ENCODE measurements around the gene AANAT. TPM values are rescaled to one million over a fixed set of nuclear protein-coding genes. Genes with fewer than 3 reads are reported as not detected.

Gene AANAT
- total and polyA plus RNA-seq, 3 experiments from 2014 or later = not detected

DNA sequence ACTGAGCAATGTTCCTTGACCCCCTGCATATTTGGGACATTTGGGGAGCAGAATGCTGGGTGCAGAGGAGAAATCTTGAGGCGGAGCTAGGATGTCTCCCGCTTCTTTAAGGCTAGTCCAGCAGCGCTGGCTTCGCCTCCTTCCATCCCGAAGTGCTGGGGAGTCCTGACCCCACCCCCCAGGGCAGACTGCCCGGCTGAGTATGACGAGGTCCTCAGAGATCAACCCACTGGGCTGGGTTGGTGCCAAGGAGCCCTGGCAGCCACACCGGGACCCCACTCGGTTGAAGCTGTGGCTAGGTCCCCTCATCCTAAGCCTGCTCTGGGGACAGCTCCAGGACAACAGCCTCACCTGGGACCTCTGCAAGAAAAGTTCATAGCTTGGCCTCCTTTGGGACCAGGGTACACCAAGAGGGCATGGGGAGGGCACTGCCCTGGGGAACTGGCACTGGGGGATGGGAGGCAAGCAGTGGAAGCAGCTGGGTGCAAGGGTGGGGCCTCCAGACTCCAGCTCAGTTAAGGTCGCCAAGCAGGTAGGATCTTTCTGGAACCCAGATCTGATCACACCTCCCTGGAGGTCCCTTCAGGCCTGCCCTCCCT lies 22.8 kb downstream of the AANAT start:
- H3K27ac Mint-ChIP-seq = peak overlapping the region in 6 of 8 donors; percentile 47 to 99 (median 70)
- ChIA-PET POLR2A (interaction anchor here (1.6 kb wide), 1 partner anchor 12 kb away, joined by 5 read pairs; no protein-coding TSS in a partner anchor), CTCF (interaction anchor here (1.0 to 1.7 kb wide), 5 partner anchors 8 to 82 kb away, joined by 3 to 7 read pairs (median 5); no protein-coding TSS in a partner anchor)
- H3K27me3 ChIP-seq (ENCODE audit: insufficient read depth, low read length, poor library complexity, severe bottlenecking) = no peaks in the 10 kb centered on the region
- H3K9me3 Mint-ChIP-seq = peaks cover 0 to 2% (median 0%) of the 10 kb centered on the region in 5 donors
- H3K4me1 ChIP-seq (ENCODE audit: insufficient read depth, low read length) = peaks cover 31% of the 10 kb centered on the region
- no peaks in the 10 kb centered on the region for H3K27me3 Mint-ChIP-seq
- no peak for DNase-seq
- H3K36me3 Mint-ChIP-seq = peaks cover 0 to 14% (median 0%) of the 10 kb centered on the region in 3 donors
- H3K4me3 ChIP-seq (ENCODE audit: low read length) = no peak overlapping the region
- H3K4me1 Mint-ChIP-seq = peaks cover 39 to 66% (median 40%) of the 10 kb centered on the region in 3 donors
- no peak overlapping the region for H3K27ac ChIP-seq (ENCODE audit: low read depth, low read length)
- no peaks in the 10 kb centered on the region for H3K9me3 ChIP-seq (ENCODE audit: low read length)
- no peaks in the 10 kb centered on the region for H3K36me3 ChIP-seq (ENCODE audit: insufficient read depth, low read length)
- H3K4me3 Mint-ChIP-seq = no peak overlapping the region

DNA sequence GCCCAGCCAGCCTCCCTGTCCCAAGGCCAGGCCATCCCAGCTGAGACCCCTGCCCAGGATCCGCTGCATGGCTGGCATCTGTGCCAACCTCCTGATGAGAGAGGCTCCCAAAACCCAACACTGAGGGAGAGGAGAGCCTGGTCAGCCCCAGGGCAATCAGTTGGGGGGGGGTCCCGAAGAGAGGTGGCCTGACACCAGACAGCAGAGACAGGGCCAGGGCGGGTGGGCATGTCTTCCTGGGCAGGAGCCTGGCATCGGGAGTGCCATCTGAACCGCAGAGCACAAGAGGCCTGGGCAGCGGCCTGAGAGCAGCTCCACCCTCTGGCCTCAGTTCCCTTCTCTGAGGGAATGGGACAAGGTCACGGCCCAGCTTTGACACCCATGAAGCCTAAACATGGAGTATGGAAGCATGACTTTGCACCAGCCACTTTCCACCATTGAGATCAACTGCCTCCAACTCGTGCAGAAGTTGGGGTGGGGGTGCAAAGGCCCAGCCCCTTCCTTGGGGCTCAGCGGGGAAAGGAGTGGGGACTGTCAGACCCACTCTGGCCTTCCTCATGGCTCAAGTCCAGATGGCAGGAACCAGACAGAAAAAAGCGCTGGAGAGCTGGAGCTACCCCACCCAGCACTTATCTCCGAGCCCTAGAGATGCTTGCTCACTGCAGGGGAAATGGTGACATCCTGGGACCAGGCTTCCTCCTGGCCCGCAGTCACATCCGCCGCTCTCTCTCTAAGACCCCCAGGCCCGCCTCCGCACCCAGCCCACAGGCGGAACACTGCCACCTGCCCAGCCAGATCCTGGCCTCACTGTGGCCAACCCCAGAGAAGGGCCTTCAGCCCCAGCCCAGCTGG lies 24.1 kb downstream of the AANAT start:
- peak in 1 of 5 donors; percentile 26 for DNase-seq
- Mint-ChIP-seq H3K4me1 (peaks cover 45 to 75% (median 47%) of the 10 kb centered on the region in 3 donors), H3K9me3 (peaks cover 0 to 2% (median 0%) of the 10 kb centered on the region in 5 donors), H3K36me3 (peaks cover 0 to 14% (median 0%) of the 10 kb centered on the region in 3 donors), H3K27ac (peak overlapping the region; percentile 63 to 99 (median 98)), H3K27me3 (no peaks in the 10 kb centered on the region), H3K4me3 (peak overlapping the region; percentile 78 to 91 (median 87))
- H3K9me3 ChIP-seq (ENCODE audit: low read length) = no peaks in the 10 kb centered on the region
- POLR2A ChIA-PET = interaction anchor here (1.6 to 2.3 kb wide), 2 partner anchors 10 kb away, joined by 5 to 9 read pairs; partner anchors contain the start of gene RHBDF2
- peaks cover 31% of the 10 kb centered on the region for H3K4me1 ChIP-seq (ENCODE audit: insufficient read depth, low read length)
- no peaks in the 10 kb centered on the region for H3K36me3 ChIP-seq (ENCODE audit: insufficient read depth, low read length)
- H3K27ac ChIP-seq (ENCODE audit: low read depth, low read length) = no peak overlapping the region
- H3K27me3 ChIP-seq (ENCODE audit: insufficient read depth, low read length, poor library complexity, severe bottlenecking) = no peaks in the 10 kb centered on the region
- CTCF ChIA-PET = interaction anchor here (0.9 to 1.7 kb wide), 5 partner anchors 9 to 124 kb away, joined by 3 to 5 read pairs (median 3); no protein-coding TSS in a partner anchor
- H3K4me3 ChIP-seq (ENCODE audit: low read length) = no peak overlapping the region

DNA sequence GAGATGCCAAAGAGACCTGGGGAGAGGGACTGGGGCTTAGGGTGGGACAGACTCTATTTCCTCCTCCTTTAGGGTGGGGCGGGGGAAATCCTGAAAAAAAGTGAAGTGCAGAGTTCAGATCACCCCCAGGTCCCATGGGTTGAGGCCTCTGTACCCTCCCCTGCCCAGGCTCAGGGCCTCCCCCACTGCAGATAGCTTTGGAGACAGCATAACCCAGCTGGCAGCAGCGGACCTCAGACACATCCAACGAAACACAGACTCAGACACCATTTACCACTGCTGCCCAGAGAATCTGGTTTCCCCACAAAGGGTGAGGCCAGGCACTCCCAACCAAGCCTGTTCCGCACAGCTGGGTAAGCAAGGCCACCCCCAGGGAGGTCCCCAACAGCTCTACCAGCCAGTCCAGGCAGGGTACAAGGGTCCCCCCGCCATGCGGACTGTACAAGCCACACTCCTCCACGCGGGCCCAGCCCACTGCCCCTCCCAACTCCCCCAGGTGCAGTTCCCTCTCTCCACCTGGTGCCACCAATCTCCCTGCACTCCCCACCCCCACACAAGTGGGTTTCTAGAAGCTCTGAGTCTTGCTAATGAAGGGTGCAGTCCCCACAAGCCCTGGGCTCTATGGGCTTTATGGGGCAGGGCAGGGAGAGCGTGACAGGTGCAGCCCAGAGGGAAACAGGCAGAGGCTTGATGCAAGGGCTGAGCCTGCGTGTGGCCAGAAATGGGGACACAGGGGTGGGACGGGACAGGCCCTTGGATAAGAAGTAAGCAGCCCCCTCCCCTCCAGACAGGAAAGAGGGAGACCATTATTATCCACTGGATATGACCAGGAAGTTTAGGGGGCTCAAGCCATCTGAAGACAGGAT lies 25.0 kb downstream of the AANAT start:
- Mint-ChIP-seq H3K9me3 (peaks cover 0 to 2% (median 0%) of the 10 kb centered on the region in 5 donors), H3K27ac (peak overlapping the region; percentile 82 to 99 (median 98)), H3K36me3 (peaks cover 0 to 16% (median 0%) of the 10 kb centered on the region in 3 donors), H3K27me3 (no peaks in the 10 kb centered on the region), H3K4me3 (peak overlapping the region; percentile 78 to 92 (median 90)), H3K4me1 (peaks cover 51 to 84% (median 54%) of the 10 kb centered on the region in 3 donors)
- H3K9me3 ChIP-seq (ENCODE audit: low read length) = no peaks in the 10 kb centered on the region
- H3K27me3 ChIP-seq (ENCODE audit: insufficient read depth, low read length, poor library complexity, severe bottlenecking) = no peaks in the 10 kb centered on the region
- no peaks in the 10 kb centered on the region for H3K36me3 ChIP-seq (ENCODE audit: insufficient read depth, low read length)
- H3K27ac ChIP-seq (ENCODE audit: low read depth, low read length) = peak overlapping the region; percentile 72
- peak overlapping the region; percentile 51 for H3K4me3 ChIP-seq (ENCODE audit: low read length)
- peaks cover 35% of the 10 kb centered on the region for H3K4me1 ChIP-seq (ENCODE audit: insufficient read depth, low read length)
- DNase-seq = peak in 1 of 5 donors; percentile 30
- ChIA-PET POLR2A (interaction anchor here (0.9 to 2.3 kb wide), 5 partner anchors 10 to 227 kb away, joined by 3 to 9 read pairs (median 4); partner anchors contain the start of genes RHBDF2 and UBALD2), CTCF (interaction anchor here (1.0 to 2.7 kb wide), 9 partner anchors 10 to 190 kb away, joined by 3 to 15 read pairs (median 6); partner anchors contain the start of gene UBE2O)

DNA sequence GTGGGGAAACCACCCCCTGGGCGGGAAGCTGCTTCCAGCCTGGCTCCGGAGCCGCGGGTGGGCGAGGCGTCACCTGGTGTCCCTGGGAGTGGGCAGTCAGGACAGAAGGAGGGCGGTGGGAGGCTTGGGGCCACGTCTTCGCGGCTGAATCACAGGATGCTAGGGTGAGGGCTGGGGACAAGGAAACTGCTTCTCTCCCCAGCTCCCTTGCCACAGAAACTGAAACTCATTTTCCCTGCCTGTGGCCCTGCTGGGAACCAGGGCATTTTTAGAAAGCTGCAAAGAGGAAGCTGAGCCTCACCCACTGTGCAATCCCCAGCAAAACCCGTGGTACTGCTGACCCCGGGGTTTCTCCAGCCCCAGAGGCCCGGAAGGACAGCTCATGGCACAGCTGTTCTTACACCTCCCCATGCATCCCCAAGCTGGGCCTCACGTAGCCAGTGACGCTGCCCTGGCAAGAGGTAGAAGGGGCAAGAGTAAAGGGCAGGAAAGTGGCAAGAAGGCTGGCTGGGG lies 25.6 kb downstream of the AANAT start:
- Mint-ChIP-seq H3K4me1 (peaks cover 56 to 88% (median 57%) of the 10 kb centered on the region in 3 donors), H3K9me3 (peaks cover 0 to 2% (median 0%) of the 10 kb centered on the region in 5 donors), H3K4me3 (peak overlapping the region; percentile 78 to 92 (median 90)), H3K27me3 (no peaks in the 10 kb centered on the region), H3K27ac (peak overlapping the region; percentile 82 to 99 (median 98)), H3K36me3 (peaks cover 0 to 15% (median 0%) of the 10 kb centered on the region in 3 donors)
- ChIA-PET CTCF (interaction anchor here (0.7 to 2.7 kb wide), 12 partner anchors 9 to 189 kb away, joined by 3 to 15 read pairs (median 5); partner anchors contain the start of gene UBE2O), POLR2A (interaction anchor here (0.6 to 2.3 kb wide), 8 partner anchors 9 to 413 kb away, joined by 3 to 9 read pairs (median 4); partner anchors contain the start of genes RHBDF2 and UBALD2)
- no peaks in the 10 kb centered on the region for H3K27me3 ChIP-seq (ENCODE audit: insufficient read depth, low read length, poor library complexity, severe bottlenecking)
- H3K4me1 ChIP-seq (ENCODE audit: insufficient read depth, low read length) = peaks cover 42% of the 10 kb centered on the region
- H3K27ac ChIP-seq (ENCODE audit: low read depth, low read length) = peak overlapping the region; percentile 72
- DNase-seq = peak in 3 of 5 donors; percentile 28 to 41 (median 30)
- no peaks in the 10 kb centered on the region for H3K9me3 ChIP-seq (ENCODE audit: low read length)
- H3K36me3 ChIP-seq (ENCODE audit: insufficient read depth, low read length) = no peaks in the 10 kb centered on the region
- H3K4me3 ChIP-seq (ENCODE audit: low read length) = peak overlapping the region; percentile 51

DNA sequence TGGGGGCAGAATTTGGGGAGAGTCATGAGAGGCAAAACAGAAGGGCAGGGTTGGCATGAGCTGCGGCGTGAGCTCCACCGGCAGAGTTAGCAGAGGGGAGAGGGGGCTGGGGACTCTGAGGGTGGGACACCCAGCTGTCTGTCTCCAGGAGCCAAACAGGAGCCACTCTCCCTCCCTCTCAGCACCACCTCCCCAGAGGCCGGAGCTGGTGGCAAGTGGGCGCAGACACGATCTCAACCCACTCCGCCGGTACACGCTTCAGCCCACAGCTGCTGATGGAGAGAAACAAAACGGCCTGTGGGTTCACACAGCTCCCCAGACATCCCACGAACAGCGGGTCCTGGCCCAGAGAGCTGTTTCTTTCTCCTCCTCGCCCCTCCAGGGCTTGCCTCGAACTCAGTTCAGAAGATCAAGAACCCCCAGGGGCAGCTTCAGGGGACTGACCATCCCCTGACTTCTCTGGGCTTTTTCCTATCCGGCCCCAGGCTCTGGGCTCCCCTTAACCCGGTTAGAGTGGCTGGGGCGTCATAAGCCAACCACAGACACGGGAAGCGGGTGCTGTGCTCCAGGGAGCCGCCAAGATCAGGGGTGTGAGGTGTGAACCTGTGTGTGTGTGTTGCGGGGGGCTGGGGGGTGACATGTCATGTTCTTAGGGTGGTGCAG lies 26.2 kb downstream of the AANAT start:
- Mint-ChIP-seq H3K9me3 (peaks cover 0 to 2% (median 0%) of the 10 kb centered on the region in 5 donors), H3K27me3 (no peaks in the 10 kb centered on the region), H3K4me3 (peak overlapping the region; percentile 78 to 92 (median 90)), H3K36me3 (peaks cover 0 to 16% (median 0%) of the 10 kb centered on the region in 3 donors), H3K4me1 (peaks cover 61 to 93% (median 63%) of the 10 kb centered on the region in 3 donors), H3K27ac (peak overlapping the region; percentile 82 to 99 (median 98))
- no peaks in the 10 kb centered on the region for H3K36me3 ChIP-seq (ENCODE audit: insufficient read depth, low read length)
- peak overlapping the region; percentile 72 for H3K27ac ChIP-seq (ENCODE audit: low read depth, low read length)
- no peaks in the 10 kb centered on the region for H3K9me3 ChIP-seq (ENCODE audit: low read length)
- DNase-seq = peak; percentile 41 to 73 (median 46)
- H3K27me3 ChIP-seq (ENCODE audit: insufficient read depth, low read length, poor library complexity, severe bottlenecking) = no peaks in the 10 kb centered on the region
- H3K4me1 ChIP-seq (ENCODE audit: insufficient read depth, low read length) = peaks cover 48% of the 10 kb centered on the region
- ChIA-PET POLR2A (interaction anchor here (0.6 to 2.3 kb wide), 8 partner anchors 8 to 414 kb away, joined by 3 to 9 read pairs (median 4); partner anchors contain the start of genes RHBDF2 and UBALD2), CTCF (interaction anchor here (0.7 to 2.7 kb wide), 15 partner anchors 9 to 189 kb away, joined by 3 to 15 read pairs (median 5); partner anchors contain the start of genes AANAT and UBE2O)
- H3K4me3 ChIP-seq (ENCODE audit: low read length) = peak overlapping the region; percentile 51

DNA sequence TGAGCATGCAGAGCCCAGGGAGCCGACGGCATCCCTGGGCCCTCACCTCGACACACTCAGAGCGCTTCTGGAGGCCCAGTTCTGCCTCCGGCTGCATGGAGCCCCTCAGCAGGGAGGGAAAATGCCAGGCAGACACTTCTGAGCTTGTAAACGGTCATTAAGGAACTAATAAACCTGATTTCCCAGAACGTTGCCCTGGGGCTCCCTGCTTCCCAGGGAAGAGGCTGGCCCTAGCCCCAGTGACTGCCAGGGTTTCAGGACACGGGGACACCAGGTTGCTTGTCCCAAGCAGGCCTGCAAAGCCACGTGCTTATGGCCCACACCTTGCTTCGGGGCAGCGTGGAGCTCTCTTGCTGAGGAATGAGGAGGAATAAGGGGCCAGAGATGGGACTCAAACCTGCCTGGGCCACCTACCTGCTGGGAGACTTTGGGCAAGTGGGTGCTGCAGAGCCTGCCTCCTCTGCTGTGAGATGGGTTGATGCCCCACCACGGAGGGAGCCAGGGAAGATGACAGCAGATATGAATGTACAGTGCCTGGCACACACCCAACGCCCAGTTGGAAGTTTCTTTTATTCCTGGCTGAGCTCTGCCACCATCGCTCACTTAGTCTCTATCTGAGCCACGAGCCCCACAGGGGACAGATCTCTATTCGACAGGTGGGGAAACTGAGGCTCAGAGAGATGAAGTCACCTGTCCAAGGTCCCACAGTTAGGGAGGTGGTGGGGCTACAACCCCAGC lies 28.4 kb downstream of the AANAT start:
- H3K27ac Mint-ChIP-seq = peak overlapping the region; percentile 29 to 99 (median 81)
- Histone ChIP-seq H3K36me3 (ENCODE audit: insufficient read depth, low read length) (no peaks in the 10 kb centered on the region), H3K4me3 (ENCODE audit: low read length) (no peak overlapping the region), H3K27ac (ENCODE audit: low read depth, low read length) (no peak overlapping the region), H3K9me3 (ENCODE audit: low read length) (no peaks in the 10 kb centered on the region), H3K27me3 (ENCODE audit: insufficient read depth, low read length, poor library complexity, severe bottlenecking) (no peaks in the 10 kb centered on the region), H3K4me1 (ENCODE audit: insufficient read depth, low read length) (peaks cover 68% of the 10 kb centered on the region)
- H3K27me3 Mint-ChIP-seq = no peaks in the 10 kb centered on the region
- DNase-seq = no peak
- H3K36me3 Mint-ChIP-seq = peaks cover 0 to 28% (median 4%) of the 10 kb centered on the region in 3 donors
- ChIA-PET POLR2A (no interaction called here), CTCF (no interaction called here)
- H3K9me3 Mint-ChIP-seq = peaks cover 0 to 2% (median 0%) of the 10 kb centered on the region in 5 donors
- H3K4me3 Mint-ChIP-seq = peak overlapping the region in 2 of 7 donors; percentile 60 to 80
- H3K4me1 Mint-ChIP-seq = peaks cover 67 to 93% (median 73%) of the 10 kb centered on the region in 3 donors

Data from CD8-positive, alpha-beta memory T cell (primary cell).